Psoas muscle (tissue), 8 donors: ENCODE data around the gene RUNX3. TPM values are rescaled to one million over a fixed set of nuclear protein-coding genes. Genes with fewer than 3 reads are reported as not detected.

Source experiments
- ATAC-seq, 4 donors: fragments of 200-7000 bp; cut with Tn5 transposase; one replicate each; pipeline ENCODE4 v1.9.1; 2020; ENCODE audit warnings: moderate library complexity in 3 of 4, mild to moderate bottlenecking in 2 of 4
- DNase-seq, 2 donors: peaks; one replicate each; pipeline ENCODE4 v3.0.0-alpha.2; 2020
- H3K27ac ChIP-seq: fragments of 200-600 bp; one replicate; pipeline ENCODE4 v1.8.0; 2022
- H3K27me3 ChIP-seq, 3 donors: fragments of 200-600 bp in 1 of 3; one replicate each; pipeline versions ENCODE4 v1.6.1 to v1.8.0; 2013 to 2022; ENCODE audit warnings: low read length in 2 of 3, mild to moderate bottlenecking in 2 of 3, moderate library complexity in 1 of 3; ENCODE audit not compliant: insufficient read depth in 3 of 3
- H3K36me3 ChIP-seq, 2 donors: fragments of 200-600 bp in 1 of 2; one replicate each; pipeline versions ENCODE4 v1.6.1 to v1.8.0; 2013 to 2022; ENCODE audit warnings: low read depth in 1 of 2, mild to moderate bottlenecking in 1 of 2, moderate library complexity in 1 of 2; ENCODE audit not compliant: insufficient read depth in 1 of 2
- H3K4me1 ChIP-seq: fragments of 200-600 bp; one replicate; pipeline ENCODE4 v1.8.0; 2022
- H3K4me3 ChIP-seq: fragments of 200-600 bp; one replicate; pipeline ENCODE4 v1.8.0; 2022; ENCODE audit warnings: mild to moderate bottlenecking
- H3K9me3 ChIP-seq: fragments of 200-600 bp; one replicate; pipeline ENCODE4 v1.8.0; 2022
- CTCF ChIP-seq: fragments of 200-600 bp; IDR thresholded peaks from one replicate; pipeline ENCODE4 v1.8.0; 2022; ENCODE audit warnings: antibody characterized with exemption
- WGBS, 3 donors: extraction: QIAGEN DNeasy Blood & Tissue Kit; methylation state at CpG; one replicate each; pipeline versions ENCODE4 v1.1.6 to v1.1.7; 2013; 5-methylcytosine and 5-hydroxymethylcytosine counted together
- intact Hi-C, 2 donors: fragments of 100-400 bp; cut with DNase I; formaldehyde crosslinking; loops; one replicate each; pipeline versions ENCODE4 v1.11.0 to v1.14.2; 2022
- polyA plus RNA-seq, 3 donors: library from polyadenylated mRNA; stranded (reverse); fragments of 200-250 nt; gene quantifications; one replicate each; pipeline ENCODE4 v1.2.3, GENCODE V29; 2013
- total RNA-seq, 4 donors: library from RNA; stranded (reverse); fragmentation: NEBNext Ultra II Directional in 2 of 4; extraction: Animal tissue kit (Norgen Biotek cat#: 25700) in 2 of 4; gene quantifications; one replicate each; pipeline versions ENCODE4 v1.2.1 to v1.2.4, GENCODE V29; 2021 to 2023
- donor health status: healthy with polysubstance abuse.
- donor health status: DM: no; HTN: no; CAD: no; lungs with moderate emphysema.
- donor health status: Bipolar disorder and iron deficiency.
- donor health status: healthy.
- donor health status: DM: yes; HTN: yes; CAD: no.
- donor health status: DM: no; HTN: no; CAD: no.
- donor health status: DM: no; HTN: no; CAD: no.
- donor health status: DM: yes; HTN: yes; CAD: no.

RUNX3 gene
- total and polyA plus RNA-seq, 7 donors = 0.16 to 0.59 (median 0.28) TPM

- no peak overlapping the region for H3K4me3 ChIP-seq
- intact Hi-C loops = no loop called here
- no peaks in the 10 kb centered on the region for H3K36me3 ChIP-seq
- no peaks in the 10 kb centered on the region for H3K9me3 ChIP-seq
- H3K27me3 ChIP-seq = peaks cover 0 to 34% (median 8%) of the 10 kb centered on the region in 3 donors
- 88 to 93% (median 92%) methylated on average over 23 of the region's 23 CpGs for WGBS, 3 donors
- ATAC-seq (no peak), DNase-seq (no peak)
- no peak for TF ChIP-seq CTCF
- H3K4me1 ChIP-seq = no peaks in the 10 kb centered on the region
- no peak overlapping the region for H3K27ac ChIP-seq
These were observed 34.0 kb upstream of the RUNX3 start for GRCh38 chr1:24963943-24964693.

- peaks cover 0 to 28% (median 5%) of the 10 kb centered on the region in 3 donors for H3K27me3 ChIP-seq
- TF ChIP-seq CTCF = no peak
- no peaks in the 10 kb centered on the region for H3K36me3 ChIP-seq
- H3K4me1 ChIP-seq = no peaks in the 10 kb centered on the region
- 59 to 66% (median 66%) methylated on average over 9 of the region's 9 CpGs for WGBS, 3 donors
- ATAC-seq = no peak
- H3K27ac ChIP-seq = no peak overlapping the region
- no peaks in the 10 kb centered on the region for H3K9me3 ChIP-seq
- intact Hi-C loops = no loop called here
- H3K4me3 ChIP-seq = no peak overlapping the region
- DNase-seq = no peak
These were observed 33.2 kb upstream of the RUNX3 start for GRCh38 chr1:24963099-24963872.

GRCh38 chr1:24961961-24962861, 32.1 kb upstream of the RUNX3 start:
- H3K27ac ChIP-seq = no peak overlapping the region
- no peak for TF ChIP-seq CTCF
- ATAC-seq = no peak
- no peaks in the 10 kb centered on the region for H3K4me1 ChIP-seq
- DNase-seq = peak in 1 of 2 donors; percentile 34
- H3K27me3 ChIP-seq = peaks cover 0 to 19% (median 5%) of the 10 kb centered on the region in 3 donors
- no peak overlapping the region for H3K4me3 ChIP-seq
- intact Hi-C loops = no loop called here
- no peaks in the 10 kb centered on the region for H3K9me3 ChIP-seq
- H3K36me3 ChIP-seq = no peaks in the 10 kb centered on the region
- WGBS, 3 donors = 73 to 78% (median 75%) methylated on average over 26 of the region's 26 CpGs

- Histone ChIP-seq H3K4me3 (no peak overlapping the region), H3K27me3 (peaks cover 0 to 11% (median 8%) of the 10 kb centered on the region in 3 donors), H3K36me3 (no peaks in the 10 kb centered on the region), H3K4me1 (no peaks in the 10 kb centered on the region), H3K9me3 (no peaks in the 10 kb centered on the region), H3K27ac (no peak overlapping the region)
- TF ChIP-seq CTCF = no peak
- ATAC-seq (no peak), DNase-seq (no peak)
- 80 to 86% (median 81%) methylated on average over 7 of the region's 7 CpGs for WGBS, 3 donors
- intact Hi-C loops = no loop called here
These were observed 31.3 kb upstream of the RUNX3 start for GRCh38 chr1:24961334-24961733.
